ENCODE results near the gene PSME4. TPM values are rescaled to one million over a fixed set of nuclear protein-coding genes. Genes with fewer than 3 reads are reported as not detected.

Gene PSME4
- total RNA-seq, 1 donor from 2014 or later: 43.9 TPM

DNA sequence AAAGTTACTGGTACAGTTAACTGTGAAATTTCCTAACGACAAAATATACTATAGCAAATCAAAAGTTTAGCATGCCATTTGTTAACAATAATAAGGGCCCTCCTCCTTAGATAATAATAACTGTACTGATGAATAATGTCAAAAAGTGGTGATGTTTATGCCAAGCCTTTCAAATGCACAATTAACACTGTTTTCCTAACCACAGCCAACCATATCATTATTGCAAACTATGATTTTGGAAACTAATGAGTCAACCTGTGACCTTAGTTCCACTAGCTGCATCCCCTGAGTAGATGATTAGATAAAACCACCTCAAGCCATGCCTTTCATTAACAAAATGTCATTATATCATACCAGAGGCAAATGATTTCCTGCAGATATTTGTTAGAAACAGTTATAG lies 85.9 kb downstream of the PSME4 start:
- TF ChIP-seq, protein P1, sequence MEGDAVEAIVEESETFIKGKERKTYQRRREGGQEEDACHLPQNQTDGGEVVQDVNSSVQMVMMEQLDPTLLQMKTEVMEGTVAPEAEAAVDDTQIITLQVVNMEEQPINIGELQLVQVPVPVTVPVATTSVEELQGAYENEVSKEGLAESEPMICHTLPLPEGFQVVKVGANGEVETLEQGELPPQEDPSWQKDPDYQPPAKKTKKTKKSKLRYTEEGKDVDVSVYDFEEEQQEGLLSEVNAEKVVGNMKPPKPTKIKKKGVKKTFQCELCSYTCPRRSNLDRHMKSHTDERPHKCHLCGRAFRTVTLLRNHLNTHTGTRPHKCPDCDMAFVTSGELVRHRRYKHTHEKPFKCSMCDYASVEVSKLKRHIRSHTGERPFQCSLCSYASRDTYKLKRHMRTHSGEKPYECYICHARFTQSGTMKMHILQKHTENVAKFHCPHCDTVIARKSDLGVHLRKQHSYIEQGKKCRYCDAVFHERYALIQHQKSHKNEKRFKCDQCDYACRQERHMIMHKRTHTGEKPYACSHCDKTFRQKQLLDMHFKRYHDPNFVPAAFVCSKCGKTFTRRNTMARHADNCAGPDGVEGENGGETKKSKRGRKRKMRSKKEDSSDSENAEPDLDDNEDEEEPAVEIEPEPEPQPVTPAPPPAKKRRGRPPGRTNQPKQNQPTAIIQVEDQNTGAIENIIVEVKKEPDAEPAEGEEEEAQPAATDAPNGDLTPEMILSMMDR (IDR thresholded peaks at IDR 0.05): no peak
- no peak overlapping the region for H3K4me3 Mint-ChIP-seq (ENCODE audit: unreplicated experiment)
- no peaks in the 10 kb centered on the region for H3K27me3 Mint-ChIP-seq (ENCODE audit: unreplicated experiment)
- no peaks in the 10 kb centered on the region for H3K9me3 Mint-ChIP-seq (ENCODE audit: unreplicated experiment)
- no peaks in the 10 kb centered on the region for H3K4me1 Mint-ChIP-seq (ENCODE audit: unreplicated experiment)
- H3K36me3 Mint-ChIP-seq (ENCODE audit: unreplicated experiment): peaks cover 63% of the 10 kb centered on the region
- H3K27ac Mint-ChIP-seq (ENCODE audit: unreplicated experiment): no peak overlapping the region
- DNase-seq (ENCODE audit: extremely low spot score, unreplicated experiment): no peak

DNA sequence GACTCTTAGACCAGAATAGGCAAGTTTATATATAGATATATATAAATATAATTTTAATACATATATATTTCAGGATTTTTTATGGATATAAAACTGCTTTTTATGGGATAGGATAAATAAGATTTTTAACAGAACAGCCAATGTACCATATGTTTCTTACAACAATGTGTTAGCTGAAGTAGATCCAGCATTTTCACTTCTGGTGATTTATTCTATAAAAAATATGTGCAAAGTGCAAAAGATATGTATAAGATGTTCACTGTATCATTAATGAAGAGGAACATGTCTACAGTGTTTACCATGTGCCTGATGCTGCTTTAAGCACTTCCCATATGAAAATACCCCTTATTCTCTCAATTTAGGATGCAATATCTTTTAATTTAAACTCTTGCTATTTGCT lies 88.8 kb downstream of the PSME4 start:
- H3K27me3 Mint-ChIP-seq (ENCODE audit: unreplicated experiment): no peaks in the 10 kb centered on the region
- TF ChIP-seq, protein P1 (IDR thresholded peaks at IDR 0.05): no peak
- H3K27ac Mint-ChIP-seq (ENCODE audit: unreplicated experiment): no peak overlapping the region
- H3K9me3 Mint-ChIP-seq (ENCODE audit: unreplicated experiment): no peaks in the 10 kb centered on the region
- no peak overlapping the region for H3K4me3 Mint-ChIP-seq (ENCODE audit: unreplicated experiment)
- no peak for DNase-seq (ENCODE audit: extremely low spot score, unreplicated experiment)
- peaks cover 57% of the 10 kb centered on the region for H3K36me3 Mint-ChIP-seq (ENCODE audit: unreplicated experiment)
- no peaks in the 10 kb centered on the region for H3K4me1 Mint-ChIP-seq (ENCODE audit: unreplicated experiment)

DNA sequence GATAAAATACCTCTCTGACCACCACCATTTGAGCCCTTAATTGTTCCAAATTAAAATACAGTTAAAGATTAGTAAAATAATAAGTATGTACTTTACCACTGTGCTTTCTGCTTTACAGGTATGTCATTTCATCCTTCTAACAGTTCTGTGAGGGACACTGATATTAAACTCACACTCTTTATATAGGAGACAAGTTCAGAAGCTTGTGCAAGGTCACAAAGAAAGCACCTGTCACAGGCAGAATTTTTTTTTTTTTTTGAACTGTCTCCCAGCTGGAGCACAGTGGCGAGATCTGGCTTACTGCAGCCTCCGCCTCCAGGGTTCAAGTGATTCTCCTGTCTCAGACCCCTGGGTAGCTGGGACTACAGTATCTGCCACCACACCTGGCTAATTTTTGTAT lies 89.4 kb downstream of the PSME4 start:
- no peak for DNase-seq (ENCODE audit: extremely low spot score, unreplicated experiment)
- TF ChIP-seq, protein P1 (IDR thresholded peaks at IDR 0.05): no peak
- Mint-ChIP-seq H3K4me1 (ENCODE audit: unreplicated experiment) (no peaks in the 10 kb centered on the region), H3K4me3 (ENCODE audit: unreplicated experiment) (no peak overlapping the region), H3K27ac (ENCODE audit: unreplicated experiment) (no peak overlapping the region), H3K36me3 (ENCODE audit: unreplicated experiment) (peaks cover 51% of the 10 kb centered on the region), H3K27me3 (ENCODE audit: unreplicated experiment) (no peaks in the 10 kb centered on the region), H3K9me3 (ENCODE audit: unreplicated experiment) (no peaks in the 10 kb centered on the region)

GRCh38 chr2:53880756-53881155 lies 90.0 kb downstream of the PSME4 start:
- TF ChIP-seq, protein P1 (IDR thresholded peaks at IDR 0.05): no peak
- no peaks in the 10 kb centered on the region for H3K27me3 Mint-ChIP-seq (ENCODE audit: unreplicated experiment)
- no peak overlapping the region for H3K27ac Mint-ChIP-seq (ENCODE audit: unreplicated experiment)
- no peaks in the 10 kb centered on the region for H3K9me3 Mint-ChIP-seq (ENCODE audit: unreplicated experiment)
- H3K4me1 Mint-ChIP-seq (ENCODE audit: unreplicated experiment): no peaks in the 10 kb centered on the region
- DNase-seq (ENCODE audit: extremely low spot score, unreplicated experiment): no peak
- H3K36me3 Mint-ChIP-seq (ENCODE audit: unreplicated experiment): peaks cover 51% of the 10 kb centered on the region
- H3K4me3 Mint-ChIP-seq (ENCODE audit: unreplicated experiment): no peak overlapping the region

GRCh38 chr2:53877556-53877955 lies 93.2 kb downstream of the PSME4 start:
- Mint-ChIP-seq H3K36me3 (ENCODE audit: unreplicated experiment) (peaks cover 51% of the 10 kb centered on the region), H3K27me3 (ENCODE audit: unreplicated experiment) (no peaks in the 10 kb centered on the region), H3K4me1 (ENCODE audit: unreplicated experiment) (no peaks in the 10 kb centered on the region), H3K27ac (ENCODE audit: unreplicated experiment) (no peak overlapping the region), H3K4me3 (ENCODE audit: unreplicated experiment) (no peak overlapping the region), H3K9me3 (ENCODE audit: unreplicated experiment) (no peaks in the 10 kb centered on the region)
- no peak for DNase-seq (ENCODE audit: extremely low spot score, unreplicated experiment)
- TF ChIP-seq, protein P1 (IDR thresholded peaks at IDR 0.05): no peak
